KG1 (cell line): ENCODE results near the gene ERFL.

Experiments used
- DNase-seq: peaks from one replicate; lab custom pipeline; 2025; lab: John Stamatoyannopoulos, UW

Gene ERFL

DNA sequence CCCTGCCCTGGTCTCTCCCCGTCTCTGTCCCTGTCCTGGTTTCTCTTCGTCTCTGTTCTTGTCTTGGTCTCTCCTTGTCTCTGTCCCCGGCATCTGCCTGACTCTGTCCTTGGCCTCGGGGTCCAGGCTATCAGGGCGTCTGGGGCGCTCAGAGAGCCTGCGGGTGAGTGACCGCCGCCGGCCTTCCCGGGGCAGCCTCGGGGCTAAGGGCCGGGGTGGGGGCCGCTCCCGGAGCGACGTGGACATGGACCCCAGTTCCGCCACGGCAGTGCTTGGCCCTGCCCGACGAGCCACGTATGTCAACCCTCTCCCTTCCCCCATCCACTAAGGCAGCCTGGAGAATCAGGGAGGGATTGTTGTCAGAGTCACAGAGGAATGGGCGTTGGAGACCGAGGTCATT, 30.4 kb downstream of the ERFL start:
- no peak for DNase-seq

DNA sequence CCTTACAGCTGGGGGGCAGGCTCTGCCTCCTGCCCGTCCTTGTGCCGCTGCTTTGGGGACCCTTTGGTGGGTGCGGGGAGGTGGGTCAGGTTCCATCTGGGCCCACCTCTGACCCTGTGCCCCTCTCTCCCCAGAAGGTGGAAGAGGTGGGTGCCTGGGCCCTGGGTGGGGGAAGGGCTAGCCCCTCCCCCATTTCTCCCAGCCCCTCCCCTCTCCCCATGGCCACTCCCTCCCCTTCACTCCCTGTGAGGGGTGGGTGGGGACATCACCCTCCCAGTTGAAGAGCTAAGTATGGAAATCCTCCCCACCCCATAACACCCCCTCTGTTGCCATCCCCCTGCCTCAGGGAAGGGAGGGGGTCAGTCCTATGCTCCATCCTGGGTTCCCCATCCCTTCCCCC, 31.1 kb downstream of the ERFL start:
- no peak for DNase-seq

DNA sequence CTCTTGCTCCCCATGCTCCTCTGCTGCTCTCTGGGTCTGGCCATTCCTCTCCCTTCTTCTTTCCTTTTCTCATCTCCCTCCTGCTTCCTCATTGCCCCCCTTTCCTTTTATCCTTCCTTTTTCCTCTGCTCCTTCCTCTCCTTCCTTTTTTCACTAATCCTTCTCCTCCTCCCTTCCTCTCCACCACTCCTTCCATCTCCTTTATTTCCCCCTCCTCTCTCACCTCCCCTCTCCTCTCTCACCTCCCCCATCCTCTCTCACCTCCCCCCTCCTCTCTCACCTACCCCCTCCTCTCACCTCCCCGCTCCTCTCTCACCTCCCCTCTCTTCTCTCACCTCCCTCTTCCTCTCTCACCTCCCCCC, 31.7 kb downstream of the ERFL start:
- DNase-seq = no peak

DNA sequence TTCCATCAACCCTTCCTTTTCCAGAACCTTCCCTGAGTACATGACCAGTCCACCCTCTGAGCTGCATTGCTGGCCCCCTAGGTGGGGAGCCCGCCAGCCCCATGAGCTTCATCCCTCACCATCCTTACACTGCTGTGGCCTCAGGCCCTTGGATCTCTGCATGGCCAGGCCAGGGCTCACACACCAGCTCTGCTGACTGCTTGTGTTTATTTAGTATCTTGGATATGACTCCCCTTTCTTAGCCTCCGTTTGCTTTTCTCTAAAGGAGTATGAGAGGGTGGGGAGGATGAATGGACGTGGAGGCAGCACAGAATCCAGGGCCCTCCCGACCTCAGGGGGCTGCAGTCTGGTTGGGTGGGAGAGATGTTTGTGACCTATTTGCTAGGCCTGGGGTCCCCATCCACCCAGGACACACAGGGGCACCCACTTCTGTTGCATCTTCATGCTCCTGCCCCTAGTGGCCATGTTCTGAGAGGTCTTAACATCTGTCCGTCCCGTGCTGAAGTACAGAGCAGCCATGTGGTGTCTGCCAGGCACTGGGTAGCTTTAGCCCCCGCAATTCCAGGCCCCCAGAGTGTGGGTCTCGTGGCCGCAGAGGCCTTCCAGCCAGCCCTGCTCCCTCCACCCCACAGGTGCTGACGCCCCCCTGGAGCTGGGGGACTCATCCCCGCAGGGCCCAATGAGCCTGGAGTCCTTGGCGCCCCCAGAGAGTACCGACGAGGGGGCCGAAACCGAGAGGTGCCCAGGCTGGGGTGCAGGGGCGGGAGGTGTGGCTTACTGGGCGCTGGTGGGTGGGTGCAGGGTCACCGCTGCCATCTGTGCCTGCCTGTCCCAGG, 32.3 kb downstream of the ERFL start:
- no peak for DNase-seq

GRCh38 chr19:41894350-41894749, 33.9 kb downstream of the ERFL start:
- no peak for DNase-seq

DNA sequence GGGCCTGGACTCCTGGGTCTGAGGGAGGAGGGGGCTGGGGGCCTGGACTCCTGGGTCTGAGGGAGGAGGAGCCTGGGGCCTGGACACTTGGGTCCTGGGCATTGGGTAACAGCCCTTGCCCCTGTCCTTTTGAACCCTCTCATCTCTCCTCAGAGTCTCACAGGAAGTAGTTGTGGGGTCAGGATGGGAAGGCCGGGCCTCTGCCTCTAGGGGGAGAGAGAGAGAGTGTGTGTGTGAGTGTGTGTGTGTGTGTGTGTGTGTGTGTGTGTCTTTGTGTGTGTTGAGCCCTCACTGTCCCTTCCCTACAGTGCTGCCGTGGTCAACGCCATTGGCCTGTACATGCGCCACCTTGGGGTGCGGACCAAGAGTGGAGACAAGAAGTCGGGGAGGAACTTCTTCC, 34.4 kb downstream of the ERFL start:
- DNase-seq = no peak

GRCh38 chr19:41892173-41892902, 35.9 kb downstream of the ERFL start:
- DNase-seq = no peak

- DNase-seq = no peak
These were observed 37.3 kb downstream of the ERFL start for GRCh38 chr19:41890936-41891335.

GRCh38 chr19:41889896-41890295, 38.4 kb downstream of the ERFL start:
- no peak for DNase-seq

DNA sequence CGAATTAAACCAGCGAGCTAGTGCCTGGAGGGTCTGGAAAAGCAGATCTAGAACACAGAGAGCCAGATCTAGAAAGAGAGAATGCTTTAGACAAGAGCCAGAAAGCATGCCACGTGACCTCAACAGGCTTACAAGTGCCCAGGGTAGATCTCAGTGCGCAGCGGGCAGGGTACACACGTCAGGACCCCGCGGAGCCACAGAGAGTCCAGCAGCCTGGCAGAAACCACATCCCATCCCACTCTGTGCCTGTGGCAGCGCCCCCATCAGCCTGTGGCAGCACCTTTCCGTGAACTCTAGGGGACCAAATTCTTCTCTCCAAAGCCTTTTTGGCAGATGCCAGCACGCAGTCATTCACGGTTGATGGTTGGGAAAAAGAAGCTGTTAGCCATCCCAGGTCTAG, 39.3 kb downstream of the ERFL start:
- DNase-seq = no peak

DNA sequence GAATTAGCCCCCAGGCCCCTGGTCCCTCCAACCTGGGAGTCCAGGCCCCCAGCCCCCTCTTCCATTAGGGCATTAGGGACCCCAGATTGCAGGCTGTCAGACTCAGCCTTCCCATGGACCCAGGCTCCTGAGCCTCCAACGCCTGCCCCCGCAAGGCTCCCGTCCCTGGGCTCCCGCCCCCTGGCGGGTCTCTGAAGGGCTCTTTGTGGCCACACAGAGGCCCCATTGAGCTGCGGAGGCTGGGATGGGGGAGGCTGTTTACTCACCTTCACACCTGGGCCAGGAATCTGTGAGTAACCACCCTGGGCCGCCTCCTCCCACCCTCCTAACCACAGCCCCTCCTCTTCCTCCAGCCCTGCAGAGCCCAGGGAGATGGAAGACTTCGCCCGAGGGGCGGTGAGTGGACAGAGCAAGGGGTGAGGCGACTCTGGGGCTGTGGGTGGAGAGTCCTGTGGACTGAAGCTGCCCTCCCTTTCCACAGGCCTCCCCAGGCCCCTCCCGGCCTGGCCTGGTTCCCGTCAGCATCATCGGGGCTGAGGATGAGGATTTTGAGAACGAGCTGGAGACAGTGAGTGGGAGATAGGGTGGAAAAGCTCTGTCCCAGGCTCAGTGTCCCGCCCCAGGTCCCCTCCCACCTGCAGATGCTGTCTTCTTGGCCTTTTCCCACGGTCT, 40.4 kb downstream of the ERFL start:
- DNase-seq = no peak

GRCh38 chr19:41886761-41887710, 41.2 kb downstream of the ERFL start:
- peak; percentile 57 for DNase-seq

- peak; percentile 84 for DNase-seq
These were observed 44.2 kb downstream of the ERFL start for GRCh38 chr19:41883821-41884733.

DNA sequence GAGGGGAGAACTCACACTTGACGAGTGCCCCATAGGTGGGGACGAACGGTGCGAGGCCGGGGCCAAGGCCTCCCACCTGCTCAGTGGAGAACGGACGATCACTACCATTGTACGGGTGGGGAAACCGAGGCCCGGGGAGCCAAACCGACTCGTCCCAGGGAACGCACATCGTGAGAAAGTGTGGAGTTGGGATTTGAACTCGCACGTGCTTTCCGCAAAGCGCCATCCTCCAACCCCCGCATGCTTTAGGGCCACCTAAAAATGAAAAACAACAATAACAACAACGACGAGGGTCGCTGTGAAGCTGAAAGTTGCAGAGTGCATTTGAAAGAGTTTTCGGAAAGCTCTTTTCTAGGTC, 44.8 kb downstream of the ERFL start:
- no peak for DNase-seq

GRCh38 chr19:41882568-41883462, 45.4 kb downstream of the ERFL start, which contains the start of gene ARHGEF1:
ARHGEF1 (plus strand) TSS chr19:41883184; CDS start chr19:41888083, 4,899 bp downstream.
- DNase-seq = peak; percentile 43

DNA sequence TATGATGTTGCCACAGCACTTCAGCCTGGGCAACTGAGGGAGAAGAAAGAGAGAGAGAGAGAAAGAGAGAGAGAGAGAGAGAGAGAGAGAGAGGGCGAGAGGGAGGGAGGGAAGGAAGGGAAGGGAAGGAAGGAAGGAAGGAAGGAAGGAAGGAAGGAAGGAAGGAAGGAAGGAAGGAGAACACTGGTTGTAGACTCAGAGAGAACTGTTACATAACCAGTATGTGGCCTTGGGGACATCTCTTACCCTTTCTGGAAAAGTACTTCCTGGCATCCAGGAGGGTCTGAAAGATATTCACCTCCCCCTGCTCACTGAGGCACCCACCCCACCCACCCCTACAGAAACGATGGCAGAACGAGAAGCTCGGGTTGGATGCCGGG, 47.9 kb downstream of the ERFL start:
- DNase-seq = no peak

- DNase-seq = no peak
These were observed 48.5 kb downstream of the ERFL start for GRCh38 chr19:41879670-41880328.

GRCh38 chr19:41879080-41879479, 49.2 kb downstream of the ERFL start:
- no peak for DNase-seq
